Measurements from ENCODE around the gene NDOR1. TPM values are rescaled to one million over a fixed set of nuclear protein-coding genes. Genes with fewer than 3 reads are reported as not detected.

NDOR1 gene
- total RNA-seq, 1 donor from 2014 or later = 40.2 TPM

- Mint-ChIP-seq H3K4me1 (ENCODE audit: low read depth) (no peaks in the 10 kb centered on the region), H3K36me3 (ENCODE audit: low read depth) (peaks cover 3% of the 10 kb centered on the region), H3K27ac (no peak overlapping the region), H3K27me3 (ENCODE audit: low read depth) (no peaks in the 10 kb centered on the region), H3K9me3 (no peaks in the 10 kb centered on the region), H3K4me3 (ENCODE audit: low read depth) (no peak overlapping the region)
- DNase-seq (ENCODE audit: low spot score) = no peak
- intact Hi-C loops (cut with micrococcal nuclease) = no loop called here
Measured at GRCh38 chr9:137217276-137218211, 12.0 kb downstream of the NDOR1 start.

- Mint-ChIP-seq H3K36me3 (ENCODE audit: low read depth) (no peaks in the 10 kb centered on the region), H3K4me3 (ENCODE audit: low read depth) (no peak overlapping the region), H3K9me3 (no peaks in the 10 kb centered on the region), H3K4me1 (ENCODE audit: low read depth) (peaks cover 2% of the 10 kb centered on the region), H3K27ac (no peak overlapping the region), H3K27me3 (ENCODE audit: low read depth) (no peaks in the 10 kb centered on the region)
- no peak for DNase-seq (ENCODE audit: low spot score)
- intact Hi-C loops (cut with micrococcal nuclease) = no loop called here
Measured at GRCh38 chr9:137218212-137218753, 12.8 kb downstream of the NDOR1 start.

- Mint-ChIP-seq H3K4me1 (ENCODE audit: low read depth) (peaks cover 2% of the 10 kb centered on the region), H3K36me3 (ENCODE audit: low read depth) (no peaks in the 10 kb centered on the region), H3K27ac (no peak overlapping the region), H3K4me3 (ENCODE audit: low read depth) (no peak overlapping the region), H3K9me3 (no peaks in the 10 kb centered on the region), H3K27me3 (ENCODE audit: low read depth) (no peaks in the 10 kb centered on the region)
- DNase-seq (ENCODE audit: low spot score) = no peak
- intact Hi-C loops (cut with micrococcal nuclease) = no loop called here
Measured at GRCh38 chr9:137218754-137219271, 13.3 kb downstream of the NDOR1 start.

- H3K4me3 Mint-ChIP-seq (ENCODE audit: low read depth) = peak overlapping the region; percentile 37
- DNase-seq (ENCODE audit: low spot score) = no peak
- H3K27me3 Mint-ChIP-seq (ENCODE audit: low read depth) = no peaks in the 10 kb centered on the region
- intact Hi-C loops (cut with micrococcal nuclease) = no loop called here
- no peak overlapping the region for H3K27ac Mint-ChIP-seq
- H3K9me3 Mint-ChIP-seq = no peaks in the 10 kb centered on the region
- peaks cover 2% of the 10 kb centered on the region for H3K4me1 Mint-ChIP-seq (ENCODE audit: low read depth)
- H3K36me3 Mint-ChIP-seq (ENCODE audit: low read depth) = no peaks in the 10 kb centered on the region
Measured at GRCh38 chr9:137219757-137220316, 14.3 kb downstream of the NDOR1 start.

- intact Hi-C loops (cut with micrococcal nuclease) = no loop called here
Measured at GRCh38 chr9:137220317-137221094, 15.0 kb downstream of the NDOR1 start.

GRCh38 chr9:137221095-137221505, 15.6 kb downstream of the NDOR1 start:
- Mint-ChIP-seq H3K4me1 (ENCODE audit: low read depth) (peaks cover 5% of the 10 kb centered on the region), H3K4me3 (ENCODE audit: low read depth) (no peak overlapping the region), H3K27me3 (ENCODE audit: low read depth) (no peaks in the 10 kb centered on the region), H3K36me3 (ENCODE audit: low read depth) (no peaks in the 10 kb centered on the region), H3K9me3 (no peaks in the 10 kb centered on the region), H3K27ac (no peak overlapping the region)
- intact Hi-C loops (cut with micrococcal nuclease) = no loop called here
- DNase-seq (ENCODE audit: low spot score) = no peak

More at GRCh38 chr9:137220317-137221094, 15.0 kb downstream of the NDOR1 start:
- Mint-ChIP-seq H3K36me3 (ENCODE audit: low read depth) (no peaks in the 10 kb centered on the region), H3K9me3 (no peaks in the 10 kb centered on the region), H3K27me3 (ENCODE audit: low read depth) (no peaks in the 10 kb centered on the region), H3K27ac (no peak overlapping the region), H3K4me1 (ENCODE audit: low read depth) (peaks cover 5% of the 10 kb centered on the region), H3K4me3 (ENCODE audit: low read depth) (peak overlapping the region; percentile 37)
- no peak for DNase-seq (ENCODE audit: low spot score)

- peaks cover 5% of the 10 kb centered on the region for H3K4me1 Mint-ChIP-seq (ENCODE audit: low read depth)
- intact Hi-C loops (cut with micrococcal nuclease) = no loop called here
- DNase-seq (ENCODE audit: low spot score) = no peak
- H3K9me3 Mint-ChIP-seq = no peaks in the 10 kb centered on the region
- no peaks in the 10 kb centered on the region for H3K27me3 Mint-ChIP-seq (ENCODE audit: low read depth)
- no peak overlapping the region for H3K27ac Mint-ChIP-seq
- H3K36me3 Mint-ChIP-seq (ENCODE audit: low read depth) = no peaks in the 10 kb centered on the region
- H3K4me3 Mint-ChIP-seq (ENCODE audit: low read depth) = no peak overlapping the region
Measured at GRCh38 chr9:137221506-137222111, 16.1 kb downstream of the NDOR1 start.

- H3K4me3 Mint-ChIP-seq (ENCODE audit: low read depth) = peak within 1 kb of the TSS; percentile 82
- intact Hi-C loops (cut with micrococcal nuclease) = loop anchor here (1.0 kb wide), 3 partner anchors 19 to 34 kb away; partner anchors contain the start of genes ANAPC2, SSNA1, TPRN and TUBB4B
- H3K27me3 Mint-ChIP-seq (ENCODE audit: low read depth) = no peaks in the 10 kb centered on the region
- no peak for DNase-seq (ENCODE audit: low spot score)
- peaks cover 5% of the 10 kb centered on the region for H3K4me1 Mint-ChIP-seq (ENCODE audit: low read depth)
- no peaks in the 10 kb centered on the region for H3K36me3 Mint-ChIP-seq (ENCODE audit: low read depth)
- H3K27ac Mint-ChIP-seq = peak within 1 kb of the TSS; percentile 73
- H3K9me3 Mint-ChIP-seq = no peaks in the 10 kb centered on the region
Measured at GRCh38 chr9:137222190-137223077, 16.9 kb downstream of the NDOR1 start, which contains the start of gene RNF208. Gene RNF208 (minus strand): TSS chr9:137222240. CDS start chr9:137221212, 1,028 bp downstream.

GRCh38 chr9:137223078-137223970, 17.8 kb downstream of the NDOR1 start:
- Mint-ChIP-seq H3K36me3 (ENCODE audit: low read depth) (no peaks in the 10 kb centered on the region), H3K9me3 (no peaks in the 10 kb centered on the region), H3K4me3 (ENCODE audit: low read depth) (peak overlapping the region; percentile 82), H3K4me1 (ENCODE audit: low read depth) (peaks cover 7% of the 10 kb centered on the region), H3K27me3 (ENCODE audit: low read depth) (no peaks in the 10 kb centered on the region), H3K27ac (peak overlapping the region; percentile 73)
- intact Hi-C loops (cut with micrococcal nuclease) = loop anchor here (1.0 kb wide), 3 partner anchors 18 to 35 kb away; partner anchors contain the start of genes ANAPC2, SSNA1, TPRN and TUBB4B
- DNase-seq (ENCODE audit: low spot score) = peak; percentile 99

- no peak for DNase-seq (ENCODE audit: low spot score)
- intact Hi-C loops (cut with micrococcal nuclease) = no loop called here
- no peaks in the 10 kb centered on the region for H3K27me3 Mint-ChIP-seq (ENCODE audit: low read depth)
- no peaks in the 10 kb centered on the region for H3K9me3 Mint-ChIP-seq
- H3K4me3 Mint-ChIP-seq (ENCODE audit: low read depth) = peak within 1 kb of the TSS; percentile 72
- H3K4me1 Mint-ChIP-seq (ENCODE audit: low read depth) = peaks cover 7% of the 10 kb centered on the region
- no peaks in the 10 kb centered on the region for H3K36me3 Mint-ChIP-seq (ENCODE audit: low read depth)
- H3K27ac Mint-ChIP-seq = peak within 1 kb of the TSS; percentile 73
Measured at GRCh38 chr9:137224830-137225694, 19.6 kb downstream of the NDOR1 start, which contains the start of gene CYSRT1. Gene CYSRT1 (plus strand): TSS chr9:137225174. CDS start chr9:137225622, 448 bp downstream.
